HFF-Myc (cell line): ENCODE measurements around the gene RABEP2.
"Not testable (repeated sequence)": the region's sequence is repeated elsewhere in the genome, so short reads cannot be mapped to it uniquely, and the experiment has no call there.

Experiments
- DNase-seq: peaks from one replicate; pipeline ENCODE4 v3.0.0-alpha.2; 2011; ENCODE audit warnings: low read depth; ENCODE audit errors: extremely low read depth
- H3K4me3 ChIP-seq: replicated peaks from 2 replicates; pipeline ENCODE4 v1.5.1; 2011; ENCODE audit warnings: low read depth, mild to moderate bottlenecking, control low read depth, low read length
- TF ChIP-seq, protein P1 (sequence below): IDR thresholded peaks from 2 replicates; pipeline ENCODE4 v1.5.1; 2012; ENCODE audit warnings: mild to moderate bottlenecking, low read depth, low read length, control low read depth; ENCODE audit errors: missing control alignments

Gene RABEP2

DNA sequence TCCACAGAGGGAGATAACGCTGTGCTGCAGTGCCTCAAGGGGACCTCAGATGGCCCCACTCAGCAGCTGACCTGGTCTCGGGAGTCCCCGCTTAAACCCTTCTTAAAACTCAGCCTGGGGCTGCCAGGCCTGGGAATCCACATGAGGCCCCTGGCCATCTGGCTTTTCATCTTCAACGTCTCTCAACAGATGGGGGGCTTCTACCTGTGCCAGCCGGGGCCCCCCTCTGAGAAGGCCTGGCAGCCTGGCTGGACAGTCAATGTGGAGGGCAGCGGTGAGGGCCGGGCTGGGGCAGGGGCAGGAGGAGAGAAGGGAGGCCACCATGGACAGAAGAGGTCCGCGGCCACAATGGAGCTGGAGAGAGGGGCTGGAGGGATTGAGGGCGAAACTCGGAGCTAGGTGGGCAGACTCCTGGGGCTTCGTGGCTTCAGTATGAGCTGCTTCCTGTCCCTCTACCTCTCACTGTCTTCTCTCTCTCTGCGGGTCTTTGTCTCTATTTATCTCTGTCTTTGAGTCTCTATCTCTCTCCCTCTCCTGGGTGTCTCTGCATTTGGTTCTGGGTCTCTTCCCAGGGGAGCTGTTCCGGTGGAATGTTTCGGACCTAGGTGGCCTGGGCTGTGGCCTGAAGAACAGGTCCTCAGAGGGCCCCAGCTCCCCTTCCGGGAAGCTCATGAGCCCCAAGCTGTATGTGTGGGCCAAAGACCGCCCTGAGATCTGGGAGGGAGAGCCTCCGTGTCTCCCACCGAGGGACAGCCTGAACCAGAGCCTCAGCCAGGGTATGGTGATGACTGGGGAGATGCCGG is 7.5 kb upstream of the RABEP2 start:
- H3K4me3 ChIP-seq: no peak overlapping the region
- no peak for DNase-seq
- TF ChIP-seq, protein P1, sequence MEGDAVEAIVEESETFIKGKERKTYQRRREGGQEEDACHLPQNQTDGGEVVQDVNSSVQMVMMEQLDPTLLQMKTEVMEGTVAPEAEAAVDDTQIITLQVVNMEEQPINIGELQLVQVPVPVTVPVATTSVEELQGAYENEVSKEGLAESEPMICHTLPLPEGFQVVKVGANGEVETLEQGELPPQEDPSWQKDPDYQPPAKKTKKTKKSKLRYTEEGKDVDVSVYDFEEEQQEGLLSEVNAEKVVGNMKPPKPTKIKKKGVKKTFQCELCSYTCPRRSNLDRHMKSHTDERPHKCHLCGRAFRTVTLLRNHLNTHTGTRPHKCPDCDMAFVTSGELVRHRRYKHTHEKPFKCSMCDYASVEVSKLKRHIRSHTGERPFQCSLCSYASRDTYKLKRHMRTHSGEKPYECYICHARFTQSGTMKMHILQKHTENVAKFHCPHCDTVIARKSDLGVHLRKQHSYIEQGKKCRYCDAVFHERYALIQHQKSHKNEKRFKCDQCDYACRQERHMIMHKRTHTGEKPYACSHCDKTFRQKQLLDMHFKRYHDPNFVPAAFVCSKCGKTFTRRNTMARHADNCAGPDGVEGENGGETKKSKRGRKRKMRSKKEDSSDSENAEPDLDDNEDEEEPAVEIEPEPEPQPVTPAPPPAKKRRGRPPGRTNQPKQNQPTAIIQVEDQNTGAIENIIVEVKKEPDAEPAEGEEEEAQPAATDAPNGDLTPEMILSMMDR: no peak

DNA sequence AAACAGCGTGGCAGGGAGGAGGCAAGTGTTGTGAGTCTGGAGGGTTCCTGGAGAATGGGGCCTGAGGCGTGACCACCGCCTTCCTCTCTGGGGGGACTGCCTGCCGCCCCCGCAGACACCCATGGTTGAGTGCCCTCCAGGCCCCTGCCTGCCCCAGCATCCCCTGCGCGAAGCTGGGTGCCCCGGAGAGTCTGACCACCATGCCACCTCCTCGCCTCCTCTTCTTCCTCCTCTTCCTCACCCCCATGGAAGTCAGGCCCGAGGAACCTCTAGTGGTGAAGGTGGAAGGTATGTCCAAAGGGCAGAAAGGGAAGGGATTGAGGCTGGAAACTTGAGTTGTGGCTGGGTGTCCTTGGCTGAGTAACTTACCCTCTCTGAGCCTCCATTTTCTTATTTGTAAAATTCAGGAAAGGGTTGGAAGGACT is 6.8 kb upstream of the RABEP2 start, which contains the start of gene CD19:
Gene CD19 (plus strand): TSS at position 171 of the 425 bp plus-strand sequence. CDS start 30 bp downstream, at position 201.
- no peak for DNase-seq
- no peak within 1 kb of the TSS for H3K4me3 ChIP-seq
- TF ChIP-seq, protein P1: no peak

DNA sequence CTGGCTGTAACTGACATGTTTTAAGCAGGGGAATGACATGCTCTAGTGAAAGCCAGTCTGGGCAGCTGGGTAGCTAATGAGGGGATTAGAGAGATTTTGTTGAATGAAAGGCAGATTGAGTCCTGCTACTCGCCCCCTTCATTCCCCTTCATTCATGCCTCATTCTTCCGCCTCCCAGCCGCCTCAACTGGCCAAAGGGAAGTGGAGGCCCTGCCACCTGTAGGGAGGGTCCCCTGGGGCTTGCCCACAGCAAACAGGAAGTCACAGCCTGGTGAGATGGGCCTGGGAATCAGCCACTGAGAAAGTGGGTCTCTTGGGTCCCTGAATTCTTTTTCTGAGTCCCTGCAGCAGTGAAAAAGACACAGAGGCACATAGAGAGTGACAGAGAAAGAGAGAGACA is 5.6 kb upstream of the RABEP2 start:
- H3K4me3 ChIP-seq: no peak overlapping the region
- DNase-seq: no peak
- TF ChIP-seq, protein P1: no peak

DNA sequence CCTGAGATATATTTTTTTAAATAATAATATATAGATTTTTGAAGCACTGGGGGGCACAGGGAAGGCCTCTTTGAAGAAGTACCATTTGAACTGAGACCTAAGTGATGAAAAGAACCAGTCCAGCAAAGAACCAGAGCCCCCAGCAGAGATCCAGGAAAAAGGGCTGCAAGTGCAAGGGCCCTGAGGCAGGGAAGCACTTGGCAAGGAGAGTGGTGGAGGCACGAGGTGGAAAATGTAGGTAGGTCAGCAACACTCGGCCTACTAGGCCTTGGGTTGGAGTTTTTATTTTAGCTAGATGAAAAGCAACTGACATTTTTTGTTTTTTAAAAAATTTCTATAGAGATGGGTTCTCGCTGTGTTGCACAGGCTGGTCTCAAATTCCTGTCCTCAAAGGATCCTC is 5.2 kb upstream of the RABEP2 start:
- DNase-seq: no peak
- TF ChIP-seq, protein P1: no peak
- no peak overlapping the region for H3K4me3 ChIP-seq

DNA sequence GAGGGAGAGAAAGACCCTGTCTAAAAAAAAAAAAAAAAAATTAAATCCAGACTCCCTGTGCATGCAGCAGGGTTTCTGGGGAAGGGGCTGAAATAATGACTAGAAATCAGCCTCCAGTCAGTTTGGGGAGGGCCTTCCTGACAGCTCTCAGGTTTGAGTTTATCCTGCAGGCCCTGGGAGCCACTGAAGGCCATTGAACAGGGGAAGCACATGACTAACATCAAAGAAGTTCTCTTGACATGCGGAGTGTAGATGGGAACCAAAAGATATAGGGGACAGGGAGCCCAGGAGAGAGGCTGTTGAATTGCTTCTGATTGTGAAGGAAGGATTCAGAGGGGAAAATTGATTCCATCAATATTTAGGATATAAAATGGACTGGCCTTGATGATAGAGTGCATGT is 2.8 kb upstream of the RABEP2 start:
- TF ChIP-seq, protein P1: no peak
- no peak overlapping the region for H3K4me3 ChIP-seq
- DNase-seq: no peak

DNA sequence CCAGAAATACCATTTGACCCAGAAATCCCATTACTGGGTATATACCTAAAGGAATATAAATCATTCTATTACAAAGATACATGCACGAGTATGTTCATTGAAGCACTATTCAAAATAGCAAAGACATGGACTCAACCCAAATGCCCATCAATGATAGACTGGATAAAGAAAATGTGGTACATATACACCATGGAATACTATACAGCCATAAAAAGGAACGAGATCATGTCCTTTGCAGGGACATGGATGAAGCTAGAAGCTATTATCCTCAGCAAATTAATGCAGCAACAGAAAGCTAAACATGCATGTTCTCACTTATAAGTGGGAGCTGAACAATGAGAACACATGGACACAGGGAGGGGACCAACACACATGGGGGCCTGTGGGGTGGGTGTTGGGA is 1.2 kb upstream of the RABEP2 start:
- not testable (repeated sequence) for H3K4me3 ChIP-seq, DNase-seq

DNA sequence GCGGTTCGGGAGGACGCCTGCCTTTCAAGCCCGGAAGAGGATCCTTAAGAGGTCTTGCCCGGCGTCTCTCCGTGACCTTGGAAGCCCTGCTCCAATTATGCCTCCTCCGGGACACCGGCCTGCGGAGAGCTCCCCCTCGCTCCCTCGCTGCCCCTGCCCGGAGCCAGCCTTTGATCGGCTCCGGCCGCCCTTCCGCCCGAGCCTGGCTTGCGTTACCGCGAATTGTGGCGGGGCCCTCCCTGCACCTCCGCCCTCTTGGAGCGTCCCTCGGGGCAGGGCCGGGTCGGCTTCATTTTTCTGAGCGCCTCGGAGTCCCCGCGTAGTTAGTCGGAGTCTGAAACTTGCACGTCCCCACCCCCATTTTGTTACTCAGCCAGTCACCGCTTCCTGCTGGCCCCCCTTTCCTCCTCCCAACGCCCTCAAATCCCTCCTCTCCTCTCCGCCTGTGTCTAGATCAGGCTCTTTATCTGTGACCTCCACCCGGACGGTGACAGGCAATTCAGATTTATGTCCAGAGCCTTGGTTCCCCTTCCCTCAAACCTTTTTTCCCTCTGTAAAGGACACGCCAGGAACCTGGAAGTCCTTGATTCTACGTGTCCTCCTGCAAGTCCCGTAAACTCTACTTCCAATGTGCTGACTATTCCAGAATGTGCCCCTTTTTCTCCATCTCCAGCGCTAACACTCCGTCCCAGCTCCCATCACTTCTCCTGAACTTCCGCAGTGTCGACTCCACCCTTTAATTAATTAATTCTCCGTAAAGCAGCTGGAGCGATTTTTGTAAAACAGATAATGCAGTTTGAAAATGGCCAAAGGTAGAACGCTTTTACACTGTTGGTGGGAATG is 569 bp upstream of the RABEP2 start:
- TF ChIP-seq, protein P1: no peak
- H3K4me3 ChIP-seq: peak overlapping the region; percentile 72
- peak; percentile 57 for DNase-seq
